HepG2 (cell line): Measurements from ENCODE around the gene CSMD2. TPM values are rescaled to one million over a fixed set of nuclear protein-coding genes. Genes with fewer than 3 reads are reported as not detected.

ENCODE experiments used
- ATAC-seq: fragments of 200-7000 bp; cut with Tn5 transposase; 3 replicates; pipeline ENCODE4 v1.9.1; 2020; ENCODE audit warnings: mild to moderate bottlenecking, moderate library complexity
- BruUV-seq: library from RNA; stranded (reverse); fragments of 400-500 nt; replicated peaks from 2 replicates; lab custom pipeline; 2021; lab: Mats Ljungman, UMichigan
- CTCF ChIA-PET: fragments of 300-600 bp; formaldehyde crosslinking; extraction: SDS; loops from one replicate; lab custom pipeline; 2021; ENCODE audit warnings: low total read pairs, inconsistent platforms, low intra/inter-chr PET ratio; lab: Yijun Ruan, JAX
- POLR2A ChIA-PET: fragments of 350-600 bp; sonication (Branson Sonifier 250); formaldehyde crosslinking; loops from one replicate; lab custom pipeline; 2020; ENCODE audit warnings: antibody characterized with exemption, inconsistent platforms; lab: Yijun Ruan, JAX
- DNase-seq: peaks from one replicate; pipeline ENCODE4 v3.0.0-alpha.2; 2015; ENCODE audit warnings: low spot score
- FAIRE-seq: peaks from 3 replicates; lab custom pipeline; 2011; peaks lifted over from hg19 to GRCh38; lab: Jason Lieb, UNC
- H2AFZ ChIP-seq: one replicate; pipeline ENCODE4 v1.6.1; 2011; ENCODE audit warnings: low read length, inconsistent platforms
- H3K27ac ChIP-seq: fragments of 300-600 bp; 3 replicates; pipeline ENCODE4 v1.8.0; 2011; ENCODE audit warnings: mixed run types, mild to moderate bottlenecking, mixed read lengths, low read length, inconsistent platforms; ENCODE audit not compliant: insufficient read depth; ENCODE audit errors: extremely low read length
- H3K27me3 ChIP-seq, 2 experiments: fragments of 200-600 bp in 1 of 2; 2 replicates in 1 of 2; 3 replicates in 1 of 2; pipeline versions ENCODE4 v1.6.0 to v1.8.0; 2011; ENCODE audit warnings: low read length in 2 of 2, mild to moderate bottlenecking in 2 of 2, moderate library complexity in 2 of 2, inconsistent platforms in 1 of 2; ENCODE audit not compliant: insufficient read depth in 2 of 2, control insufficient read depth in 1 of 2
- H3K36me3 ChIP-seq, 2 experiments: fragments of 200-600 bp in 1 of 2; replicated peaks in 1 of 2; 2 replicates in 1 of 2; 3 replicates in 1 of 2; pipeline versions ENCODE4 v1.5.1 to v1.8.0; 2011; ENCODE audit warnings: low read length in 2 of 2, inconsistent platforms in 1 of 2; ENCODE audit not compliant: insufficient read depth in 2 of 2, control insufficient read depth in 1 of 2
- H3K4me1 ChIP-seq: 2 replicates; pipeline ENCODE4 v1.5.1; 2012; ENCODE audit warnings: low read length, inconsistent platforms; ENCODE audit not compliant: insufficient read depth
- H3K4me2 ChIP-seq: 2 replicates; pipeline ENCODE4 v1.6.0; 2011; ENCODE audit warnings: low read depth, low read length, inconsistent platforms
- H3K4me3 ChIP-seq, 3 experiments: fragments of 200-600 bp in 1 of 3; sonication (generic), shearing (Covaris generic) in 1 of 3; replicated peaks in 1 of 3; 2 replicates each; pipeline ENCODE4 v1.5.1; 2011 to 2016; ENCODE audit warnings: low read length in 3 of 3, inconsistent platforms in 2 of 3, low read depth in 2 of 3, mild to moderate bottlenecking in 2 of 3, control low read depth in 1 of 3, mixed read lengths in 1 of 3; ENCODE audit not compliant: insufficient read depth in 1 of 3
- H3K79me2 ChIP-seq: one replicate; pipeline ENCODE4 v1.6.1; 2011; ENCODE audit warnings: low read length, inconsistent platforms; ENCODE audit not compliant: insufficient read depth
- H3K9ac ChIP-seq: 2 replicates; pipeline ENCODE4 v1.6.0; 2011; ENCODE audit warnings: mild to moderate bottlenecking, low read depth, low read length, inconsistent platforms; ENCODE audit not compliant: insufficient read depth
- H3K9me3 ChIP-seq: 2 replicates; pipeline ENCODE4 v1.5.1; 2012; ENCODE audit warnings: mild to moderate bottlenecking, low read length
- H4K20me1 ChIP-seq: 2 replicates; pipeline ENCODE4 v1.6.0; 2011; ENCODE audit warnings: inconsistent platforms, mild to moderate bottlenecking, low read length, moderate library complexity; ENCODE audit not compliant: insufficient read depth
- ISX ChIP-seq: sonication (generic); formaldehyde crosslinking; conservative IDR thresholded peaks from 2 replicates; pipeline ENCODE4 v1.5.0; 2020; ENCODE audit warnings: missing genetic modification reagents
- KDM3A ChIP-seq: IDR thresholded peaks from 2 replicates; pipeline ENCODE4 v1.6.1; 2018; ENCODE audit warnings: low read depth, missing compliant biosample characterization
- MYC ChIP-seq: sonication (generic); formaldehyde crosslinking; IDR thresholded peaks from 2 replicates; pipeline ENCODE4 v1.9.0; 2021; ENCODE audit warnings: missing genetic modification reagents, borderline replicate concordance
- NFRKB ChIP-seq: fragments of 450-650 bp; IDR thresholded peaks from 2 replicates; pipeline ENCODE4 v1.6.1; 2017
- PAWR ChIP-seq: sonication (generic); formaldehyde crosslinking; IDR thresholded peaks from 2 replicates; pipeline ENCODE4 v1.4.0; 2020; ENCODE audit warnings: missing genetic modification reagents, mild to moderate bottlenecking, borderline replicate concordance
- SALL2 ChIP-seq: sonication (generic); formaldehyde crosslinking; IDR thresholded peaks from 2 replicates; pipeline ENCODE4 v1.8.1; 2023; ENCODE audit warnings: mild to moderate bottlenecking, missing genetic modification reagents, inconsistent platforms
- SIX1 ChIP-seq: sonication (generic); formaldehyde crosslinking; IDR thresholded peaks from 2 replicates; pipeline ENCODE4 v1.4.0; 2020; ENCODE audit warnings: missing genetic modification reagents, borderline replicate concordance
- THAP11 ChIP-seq: IDR thresholded peaks from 2 replicates; pipeline ENCODE4 v1.6.1; 2016; ENCODE audit warnings: missing biosample characterization, missing genetic modification reagents
- ZBTB8A ChIP-seq: sonication (generic); formaldehyde crosslinking; IDR thresholded peaks from 2 replicates; pipeline ENCODE4 v1.4.0; 2020; ENCODE audit warnings: mild to moderate bottlenecking, low read depth, missing genetic modification reagents, borderline replicate concordance
- ZNF224 ChIP-seq: sonication (generic); formaldehyde crosslinking; IDR thresholded peaks from 2 replicates; pipeline ENCODE4 v1.5.0; 2020; ENCODE audit warnings: mild to moderate bottlenecking, missing genetic modification reagents
- ZNF235 ChIP-seq: sonication (generic); formaldehyde crosslinking; IDR thresholded peaks from 2 replicates; pipeline ENCODE4 v1.8.1; 2023; ENCODE audit warnings: mild to moderate bottlenecking, missing genetic modification reagents, borderline replicate concordance
- ZNF317 ChIP-seq: sonication (generic); formaldehyde crosslinking; IDR thresholded peaks from 2 replicates; pipeline ENCODE4 v1.5.0; 2020; ENCODE audit warnings: mild to moderate bottlenecking, missing genetic modification reagents
- ZNF496 ChIP-seq: sonication (generic); formaldehyde crosslinking; IDR thresholded peaks from 2 replicates; pipeline ENCODE4 v1.8.1; 2023; ENCODE audit warnings: mild to moderate bottlenecking, moderate library complexity, missing genetic modification reagents; ENCODE audit not compliant: insufficient replicate concordance
- ZNF615 ChIP-seq: sonication (generic); formaldehyde crosslinking; IDR thresholded peaks from 2 replicates; pipeline ENCODE4 v1.5.0; 2020; ENCODE audit warnings: mild to moderate bottlenecking, missing genetic modification reagents, borderline replicate concordance
- ZNF644 ChIP-seq: IDR thresholded peaks from 2 replicates; pipeline ENCODE4 v1.6.1; 2016; ENCODE audit warnings: low read depth
- ZNF782 ChIP-seq: sonication (generic); formaldehyde crosslinking; IDR thresholded peaks from 2 replicates; pipeline ENCODE4 v1.4.0; 2020; ENCODE audit warnings: missing genetic modification reagents, mild to moderate bottlenecking, borderline replicate concordance
- WGBS: methylation state at CpG from one replicate; pipeline ENCODE4 v1.1.6; 2017; ENCODE audit warnings: low lambda C conversion rate; 5-methylcytosine and 5-hydroxymethylcytosine counted together
- in situ Hi-C: cut with HindIII; loops from 2 replicates; pipeline ENCODE4 v1.10.0; 2017; ENCODE audit warnings: low pct_unique_long_range_greater_than_20kb; ENCODE audit not compliant: extremely low pct_ligation_motif_present
- intact Hi-C: fragments of 100-400 bp; cut with micrococcal nuclease; formaldehyde crosslinking; loops from one replicate; pipeline ENCODE4 v1.10.0; 2022; ENCODE audit not compliant: unreplicated experiment
- polyA plus RNA-seq, 8 experiments: library from polyadenylated mRNA; depleted of rRNA in 3 of 8; stranded (reverse) in 7 of 8; unstranded in 1 of 8; fragments of >200 nt; fragmentation: Illumina TruSeq in 4 of 8; extraction: Trizol in 4 of 8; gene quantifications; 2 replicates each; pipeline versions ENCODE4 v1.2.1 to v1.2.3, GENCODE V29; 2011 to 2016; ENCODE audit warnings: low read depth in 4 of 8, missing spikeins in 1 of 8, mixed read lengths in 1 of 8; ENCODE audit not compliant: insufficient read depth in 1 of 8
- total RNA-seq, 5 experiments: library from RNA; depleted of rRNA; stranded (reverse); fragments of >200 nt; fragmentation: Illumina TruSeq; extraction: Trizol; gene quantifications; 2 replicates each; pipeline ENCODE4 v1.2.3, GENCODE V29; 2016; ENCODE audit warnings: low read depth in 1 of 5
- TF ChIP-seq, protein P1 (sequence below): sonication (generic); formaldehyde crosslinking; conservative IDR thresholded peaks from 2 replicates; pipeline ENCODE4 v1.5.0; 2020; ENCODE audit warnings: missing genetic modification reagents
- TF ChIP-seq, protein P2 (sequence below): sonication (generic); formaldehyde crosslinking; IDR thresholded peaks from 2 replicates; pipeline ENCODE4 v1.4.0; 2020; ENCODE audit warnings: missing genetic modification reagents, borderline replicate concordance

CSMD2 gene
- total and polyA plus RNA-seq, 2 of the 13 experiments (the other 11 are each of a cell fraction or from before 2014, with no cell fraction given): not detected

GRCh38 chr1:34066981-34067603, 97.9 kb downstream of the CSMD2 start:
- Histone ChIP-seq H3K36me3 (no peaks in the 10 kb centered on the region), H3K27ac (no peak overlapping the region), H3K9ac (no peak overlapping the region), H3K79me2 (no peaks in the 10 kb centered on the region), H4K20me1 (no peaks in the 10 kb centered on the region), H2AFZ (no peak overlapping the region), H3K4me3 (no peak overlapping the region), H3K4me1 (no peaks in the 10 kb centered on the region), H3K9me3 (peaks cover 13% of the 10 kb centered on the region; the same call in 1 of the 2 replicates), H3K27me3 (no peaks in the 10 kb centered on the region), H3K4me2 (no peak overlapping the region)
- intact Hi-C loops (no loop called here), in situ Hi-C loops (no loop called here)
- FAIRE-seq (no peak), DNase-seq (no peak), ATAC-seq (no peak)
- WGBS: 10% methylated on average over 3 of the region's 5 CpGs
- ChIA-PET CTCF (no interaction called here), POLR2A (no interaction called here)
- BruUV-seq: no TSS peak
- TF ChIP-seq, protein P1, sequence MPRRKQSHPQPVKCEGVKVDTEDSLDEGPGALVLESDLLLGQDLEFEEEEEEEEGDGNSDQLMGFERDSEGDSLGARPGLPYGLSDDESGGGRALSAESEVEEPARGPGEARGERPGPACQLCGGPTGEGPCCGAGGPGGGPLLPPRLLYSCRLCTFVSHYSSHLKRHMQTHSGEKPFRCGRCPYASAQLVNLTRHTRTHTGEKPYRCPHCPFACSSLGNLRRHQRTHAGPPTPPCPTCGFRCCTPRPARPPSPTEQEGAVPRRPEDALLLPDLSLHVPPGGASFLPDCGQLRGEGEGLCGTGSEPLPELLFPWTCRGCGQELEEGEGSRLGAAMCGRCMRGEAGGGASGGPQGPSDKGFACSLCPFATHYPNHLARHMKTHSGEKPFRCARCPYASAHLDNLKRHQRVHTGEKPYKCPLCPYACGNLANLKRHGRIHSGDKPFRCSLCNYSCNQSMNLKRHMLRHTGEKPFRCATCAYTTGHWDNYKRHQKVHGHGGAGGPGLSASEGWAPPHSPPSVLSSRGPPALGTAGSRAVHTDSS (CRISPR knock-in tag): no peak
- TF ChIP-seq ZNF782 (CRISPR knock-in tag): no peak
- TF ChIP-seq ZNF496 (CRISPR knock-in tag): no peak
- TF ChIP-seq ZNF317 (CRISPR knock-in tag): no peak
- TF ChIP-seq ZNF224 (CRISPR knock-in tag): no peak
- TF ChIP-seq SALL2: no peak
- no peak for TF ChIP-seq ZNF644 (CRISPR knock-in tag)
- TF ChIP-seq ZNF615 (CRISPR knock-in tag): no peak
- no peak for TF ChIP-seq NFRKB
- TF ChIP-seq MYC (CRISPR knock-in tag): no peak
- TF ChIP-seq PAWR (CRISPR knock-in tag): no peak
- TF ChIP-seq ISX (CRISPR knock-in tag): no peak
- no peak for TF ChIP-seq SIX1 (CRISPR knock-in tag)
- no peak for TF ChIP-seq KDM3A
- TF ChIP-seq, protein P2, sequence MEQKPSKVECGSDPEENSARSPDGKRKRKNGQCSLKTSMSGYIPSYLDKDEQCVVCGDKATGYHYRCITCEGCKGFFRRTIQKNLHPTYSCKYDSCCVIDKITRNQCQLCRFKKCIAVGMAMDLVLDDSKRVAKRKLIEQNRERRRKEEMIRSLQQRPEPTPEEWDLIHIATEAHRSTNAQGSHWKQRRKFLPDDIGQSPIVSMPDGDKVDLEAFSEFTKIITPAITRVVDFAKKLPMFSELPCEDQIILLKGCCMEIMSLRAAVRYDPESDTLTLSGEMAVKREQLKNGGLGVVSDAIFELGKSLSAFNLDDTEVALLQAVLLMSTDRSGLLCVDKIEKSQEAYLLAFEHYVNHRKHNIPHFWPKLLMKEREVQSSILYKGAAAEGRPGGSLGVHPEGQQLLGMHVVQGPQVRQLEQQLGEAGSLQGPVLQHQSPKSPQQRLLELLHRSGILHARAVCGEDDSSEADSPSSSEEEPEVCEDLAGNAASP: no peak
- no peak for TF ChIP-seq ZBTB8A (CRISPR knock-in tag)
- TF ChIP-seq ZNF235 (CRISPR knock-in tag): no peak
- TF ChIP-seq THAP11: no peak
